Activated T-cell treated with anti-CD3 and anti-CD28 coated beads, Interleukin-2, amount 50 U/mL, for 1 hour (primary cell): ENCODE measurements around the gene TIPIN.

Experiments used
- DNase-seq: peaks from one replicate; pipeline ENCODE4 v3.0.0-alpha.2; 2020

The TIPIN gene

GRCh38 chr15:66294932-66295235, 61.6 kb downstream of the TIPIN start:
- no peak for DNase-seq

- DNase-seq, result no peak
Measured at GRCh38 chr15:66294157-66294931, 62.1 kb downstream of the TIPIN start.

- DNase-seq, result peak; percentile 78
Measured at GRCh38 chr15:66293419-66294156, 62.9 kb downstream of the TIPIN start, which contains the start of gene DIS3L. TSS of gene DIS3L (plus strand) at chr15:66293568. CDS start at chr15:66293597, 29 bp downstream.

- peak; percentile 22 for DNase-seq
Measured at GRCh38 chr15:66292571-66293418, 63.7 kb downstream of the TIPIN start.

- no peak for DNase-seq
Measured at GRCh38 chr15:66291816-66292570, 64.5 kb downstream of the TIPIN start.

GRCh38 chr15:66290518-66290917, 66.0 kb downstream of the TIPIN start:
- DNase-seq, result no peak

- DNase-seq, result no peak
Measured at GRCh38 chr15:66290007-66290406, 66.5 kb downstream of the TIPIN start.

GRCh38 chr15:66288551-66289185, 67.8 kb downstream of the TIPIN start:
- no peak for DNase-seq

GRCh38 chr15:66288093-66288492, 68.4 kb downstream of the TIPIN start:
- no peak for DNase-seq

- DNase-seq, result no peak
Measured at GRCh38 chr15:66287461-66288057, 68.9 kb downstream of the TIPIN start.
